Pons (tissue), 1 donor: ENCODE data around the gene RAB44.

Experiments
- DNase-seq: peaks from one replicate; pipeline ENCODE4 v3.0.0-alpha.2; 2016; ENCODE audit warnings: low spot score

RAB44 gene

DNA sequence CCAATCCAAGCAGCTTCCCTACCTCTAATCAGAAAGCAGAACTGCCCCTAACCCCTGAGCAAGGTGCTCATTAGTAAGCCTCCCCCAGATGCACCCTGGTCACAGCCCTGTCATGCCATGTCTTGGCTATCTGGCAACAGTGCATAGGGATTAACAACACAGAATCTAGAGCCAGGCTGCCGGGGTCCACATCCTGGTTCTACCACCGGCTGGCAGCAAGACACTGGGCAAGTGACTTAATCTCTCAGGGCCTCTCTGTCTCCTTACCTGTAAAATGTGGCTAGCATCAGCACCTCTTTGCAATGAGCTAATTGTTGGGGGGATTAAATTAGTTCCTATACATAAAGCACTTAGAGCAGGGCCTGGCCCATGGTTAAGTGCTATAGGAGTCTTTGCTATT, 73.5 kb downstream of the RAB44 start:
- no peak for DNase-seq

GRCh38 chr6:36772397-36772796, 74.8 kb downstream of the RAB44 start:
- no peak for DNase-seq

DNA sequence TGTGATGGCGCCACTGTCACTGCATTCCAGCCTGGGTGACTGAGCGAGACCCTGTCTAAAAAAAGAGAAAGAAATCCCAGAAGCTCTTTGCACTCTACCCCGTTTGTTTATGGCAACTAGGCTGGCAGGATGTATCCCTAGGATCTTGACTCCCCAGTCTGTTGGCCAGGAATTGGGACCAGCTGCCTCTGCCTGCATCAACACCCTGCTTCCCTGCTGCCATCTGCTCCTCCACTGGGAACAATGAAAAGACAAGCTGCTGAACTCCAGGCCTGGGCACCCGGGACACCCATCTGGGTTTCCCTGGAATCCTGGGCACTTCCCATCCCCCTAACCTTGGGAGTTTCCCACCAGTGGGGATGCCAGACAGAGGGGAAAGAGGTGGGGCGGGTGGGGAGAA, 76.7 kb downstream of the RAB44 start:
- DNase-seq: no peak

GRCh38 chr6:36776167-36776566, 78.5 kb downstream of the RAB44 start:
- DNase-seq: no peak

DNA sequence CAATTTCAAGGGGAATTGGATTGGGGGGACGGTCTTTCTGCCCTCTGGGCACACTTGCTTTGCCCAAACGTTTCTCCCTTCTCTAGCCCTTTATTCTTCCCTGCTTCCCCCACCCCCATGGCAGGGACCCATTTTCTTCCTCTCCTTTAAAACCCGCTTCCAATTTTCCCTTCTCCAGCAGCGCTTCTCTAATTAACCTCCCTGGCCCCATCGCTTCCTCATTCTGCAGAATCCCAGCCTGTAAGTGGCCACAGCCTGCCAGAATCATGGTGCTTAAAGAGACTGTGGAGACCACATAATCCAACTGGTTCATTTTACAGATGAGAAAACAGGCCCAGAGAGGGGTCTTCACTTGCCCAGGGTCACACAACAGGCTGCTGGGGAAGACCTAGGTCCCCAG, 80.2 kb downstream of the RAB44 start:
- DNase-seq: no peak

DNA sequence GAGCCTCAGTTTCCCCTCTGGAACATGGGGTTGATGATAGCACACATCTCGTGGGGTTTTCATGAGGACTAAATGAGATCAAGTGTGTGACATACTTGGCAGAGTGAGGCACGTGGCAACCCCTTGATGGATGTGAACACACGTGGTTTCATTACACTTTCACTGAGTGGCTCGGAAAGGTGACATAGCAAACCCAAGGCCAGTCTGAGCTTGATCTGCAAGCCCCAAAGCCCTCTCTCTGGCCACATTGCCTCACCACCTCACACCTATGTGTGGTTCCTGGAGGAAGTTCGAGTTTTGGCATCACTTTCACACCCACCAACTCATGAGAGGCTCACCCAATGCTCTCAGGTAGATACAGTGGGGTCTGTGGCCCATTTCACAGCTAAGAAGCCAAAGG, 81.6 kb downstream of the RAB44 start:
- no peak for DNase-seq

GRCh38 chr6:36780442-36781177, 83.0 kb downstream of the RAB44 start:
- no peak for DNase-seq

- no peak for DNase-seq
Observed at GRCh38 chr6:36781669-36782068, 84.0 kb downstream of the RAB44 start.
